Measurements from ENCODE around the gene MRPL11.

The MRPL11 gene

GRCh38 chr11:66417000-66417399 is 21.6 kb downstream of the MRPL11 start:
- no peak for DNase-seq (ENCODE audit: low spot score)
- no peak for TF ChIP-seq CTCF (IDR thresholded peaks at IDR 0.05; ENCODE audit: extremely low read depth, missing control alignments)

- no peak for DNase-seq (ENCODE audit: low spot score)
- no peak for TF ChIP-seq CTCF (IDR thresholded peaks at IDR 0.05; ENCODE audit: extremely low read depth, missing control alignments)
These were observed 23.2 kb downstream of the MRPL11 start for GRCh38 chr11:66415423-66415822.

GRCh38 chr11:66414120-66414934 is 24.3 kb downstream of the MRPL11 start:
- no peak for TF ChIP-seq CTCF (IDR thresholded peaks at IDR 0.05; ENCODE audit: extremely low read depth, missing control alignments)

GRCh38 chr11:66413167-66413566 is 25.5 kb downstream of the MRPL11 start:
- TF ChIP-seq CTCF (IDR thresholded peaks at IDR 0.05; ENCODE audit: extremely low read depth, missing control alignments): no peak
- no peak for DNase-seq (ENCODE audit: low spot score)

More at GRCh38 chr11:66414120-66414934, 24.3 kb downstream of the MRPL11 start:
- no peak for DNase-seq (ENCODE audit: low spot score)

GRCh38 chr11:66412110-66412509 is 26.5 kb downstream of the MRPL11 start:
- no peak for TF ChIP-seq CTCF (IDR thresholded peaks at IDR 0.05; ENCODE audit: extremely low read depth, missing control alignments)
- no peak for DNase-seq (ENCODE audit: low spot score)

- no peak for TF ChIP-seq CTCF (IDR thresholded peaks at IDR 0.05; ENCODE audit: extremely low read depth, missing control alignments)
- no peak for DNase-seq (ENCODE audit: low spot score)
These were observed 27.3 kb downstream of the MRPL11 start for GRCh38 chr11:66411323-66411722.

- DNase-seq (ENCODE audit: low spot score): no peak
- TF ChIP-seq CTCF (IDR thresholded peaks at IDR 0.05; ENCODE audit: extremely low read depth, missing control alignments): no peak
These were observed 28.5 kb downstream of the MRPL11 start for GRCh38 chr11:66410191-66410590.

Data from GM20000 (cell line).